ENCODE results near the gene C5orf47. TPM values are rescaled to one million over a fixed set of nuclear protein-coding genes. Genes with fewer than 3 reads are reported as not detected.

Gene C5orf47
- total and polyA plus RNA-seq, 2 of the 4 experiments (the other 2 are of a cell fraction), result not detected

GRCh38 chr5:173950829-173951228 lies 38.1 kb upstream of the C5orf47 start:
- Histone ChIP-seq H2AK5ac (ENCODE audit: low read depth, low read length) (no peak overlapping the region), H2AK9ac (replicated peaks; ENCODE audit: low read depth, low read length, poor library complexity) (no peak overlapping the region), H3K4ac (ENCODE audit: low read depth, low read length) (no peak overlapping the region), H4K20me1 (ENCODE audit: insufficient read depth, low read length) (no peaks in the 10 kb centered on the region), H3K79me1 (ENCODE audit: low read depth in 1 of 2, low read length in 2 of 2) (peaks cover 0 to 4% of the 10 kb centered on the region in 2 experiments; a peak in 1 of 4 replicates), H2AFZ (replicated peaks; ENCODE audit: low read length, poor library complexity) (no peak overlapping the region), H3K4me2 (ENCODE audit: low read depth, low read length) (no peak overlapping the region), H4K8ac (ENCODE audit: low read depth in 2 of 2, low read length in 2 of 2) (no peak overlapping the region), H3K9me1 (ENCODE audit: insufficient read depth, low read length) (peaks cover 7% of the 10 kb centered on the region), H2BK15ac (ENCODE audit: low read depth, low read length) (no peak overlapping the region), H3K4me3 (ENCODE audit: insufficient read depth, low read depth, low read length) (no peak overlapping the region), H3K9ac (ENCODE audit: low read depth, low read length) (no peak overlapping the region), H3K27me3 (ENCODE audit: control insufficient read depth, insufficient read depth, low read length) (no peaks in the 10 kb centered on the region), H3K23ac (ENCODE audit: low read depth, low read length) (no peak overlapping the region), H2BK5ac (ENCODE audit: low read depth, low read length, poor library complexity, severe bottlenecking) (no peak overlapping the region), H4K91ac (ENCODE audit: insufficient read depth, low read depth, low read length) (no peak overlapping the region), H3K27ac (ENCODE audit: insufficient read depth, low read length) (no peak overlapping the region), H3K56ac (ENCODE audit: extremely low read depth, insufficient read depth, low read length) (no peak overlapping the region), H4K5ac (ENCODE audit: low read depth, low read length) (no peak overlapping the region), H3K14ac (replicated peaks; ENCODE audit: low read depth, low read length) (no peak overlapping the region), H2BK20ac (ENCODE audit: low read depth, low read length) (no peak overlapping the region), H3K4me1 (ENCODE audit: control insufficient read depth, insufficient read depth, low read length) (peaks cover 9% of the 10 kb centered on the region), H3K18ac (ENCODE audit: low read depth, low read length) (no peak overlapping the region), H3K9me3 (ENCODE audit: control insufficient read depth, insufficient read depth, low read length) (no peaks in the 10 kb centered on the region), H3K36me3 (ENCODE audit: control insufficient read depth, insufficient read depth, low read length) (peaks cover 25% of the 10 kb centered on the region), H2BK120ac (ENCODE audit: low read depth, low read length) (no peak overlapping the region)
- ATAC-seq (ENCODE audit: low read depth) (no peak), DNase-seq (no peak)
- POLR2A ChIA-PET (ENCODE audit: unreplicated experiment), result no interaction called here
- no TSS peak for BruUV-seq (replicated peaks)
- in situ Hi-C loops (cut with MboI; ENCODE audit: low sequenced_read_pairs), result no loop called here
- no CpG with 5 or more reads among the region's 2 CpGs for WGBS, 2 experiments (ENCODE audit: extremely low coverage in 2 of 2, insufficient read length in 1 of 2)
- TF ChIP-seq CHD1 (IDR thresholded peaks at IDR 0.05; ENCODE audit: low read depth, low read length) (no peak), NFE2L2 (IDR thresholded peaks at IDR 0.05; ENCODE audit: low read depth, low read length) (no peak), BHLHE40 (IDR thresholded peaks at IDR 0.05; ENCODE audit: low read depth, low read length) (no peak), MAZ (IDR thresholded peaks at IDR 0.05; ENCODE audit: borderline replicate concordance, low read depth, low read length) (no peak), RFX5 (IDR thresholded peaks at IDR 0.05; ENCODE audit: low read depth, low read length) (no peak), ELK1 (IDR thresholded peaks at IDR 0.05; ENCODE audit: borderline replicate concordance, low read depth, low read length) (no peak), USF2 (IDR thresholded peaks at IDR 0.05; ENCODE audit: low read depth, low read length) (no peak)
- TF ChIP-seq, protein P1, sequence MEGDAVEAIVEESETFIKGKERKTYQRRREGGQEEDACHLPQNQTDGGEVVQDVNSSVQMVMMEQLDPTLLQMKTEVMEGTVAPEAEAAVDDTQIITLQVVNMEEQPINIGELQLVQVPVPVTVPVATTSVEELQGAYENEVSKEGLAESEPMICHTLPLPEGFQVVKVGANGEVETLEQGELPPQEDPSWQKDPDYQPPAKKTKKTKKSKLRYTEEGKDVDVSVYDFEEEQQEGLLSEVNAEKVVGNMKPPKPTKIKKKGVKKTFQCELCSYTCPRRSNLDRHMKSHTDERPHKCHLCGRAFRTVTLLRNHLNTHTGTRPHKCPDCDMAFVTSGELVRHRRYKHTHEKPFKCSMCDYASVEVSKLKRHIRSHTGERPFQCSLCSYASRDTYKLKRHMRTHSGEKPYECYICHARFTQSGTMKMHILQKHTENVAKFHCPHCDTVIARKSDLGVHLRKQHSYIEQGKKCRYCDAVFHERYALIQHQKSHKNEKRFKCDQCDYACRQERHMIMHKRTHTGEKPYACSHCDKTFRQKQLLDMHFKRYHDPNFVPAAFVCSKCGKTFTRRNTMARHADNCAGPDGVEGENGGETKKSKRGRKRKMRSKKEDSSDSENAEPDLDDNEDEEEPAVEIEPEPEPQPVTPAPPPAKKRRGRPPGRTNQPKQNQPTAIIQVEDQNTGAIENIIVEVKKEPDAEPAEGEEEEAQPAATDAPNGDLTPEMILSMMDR (conservative IDR thresholded peaks at IDR 0.05; ENCODE audit: low read depth, low read length), result no peak
- intact Hi-C loops (cut with micrococcal nuclease), result no loop called here
- dilution Hi-C loops (cut with HindIII; ENCODE audit: low sequenced_read_pairs, unreplicated experiment), result no loop called here
- CTCF ChIA-PET, result no interaction called here

All from IMR-90 (cell line).